ENCODE results near the gene NKX6-1. TPM values are rescaled to one million over a fixed set of nuclear protein-coding genes. Genes with fewer than 3 reads are reported as not detected.
A peak's percentile ranks its signal among the peaks of the same experiment; 100 is the strongest.

The NKX6-1 gene
- total RNA-seq, 2 experiments from 2014 or later: not detected

DNA sequence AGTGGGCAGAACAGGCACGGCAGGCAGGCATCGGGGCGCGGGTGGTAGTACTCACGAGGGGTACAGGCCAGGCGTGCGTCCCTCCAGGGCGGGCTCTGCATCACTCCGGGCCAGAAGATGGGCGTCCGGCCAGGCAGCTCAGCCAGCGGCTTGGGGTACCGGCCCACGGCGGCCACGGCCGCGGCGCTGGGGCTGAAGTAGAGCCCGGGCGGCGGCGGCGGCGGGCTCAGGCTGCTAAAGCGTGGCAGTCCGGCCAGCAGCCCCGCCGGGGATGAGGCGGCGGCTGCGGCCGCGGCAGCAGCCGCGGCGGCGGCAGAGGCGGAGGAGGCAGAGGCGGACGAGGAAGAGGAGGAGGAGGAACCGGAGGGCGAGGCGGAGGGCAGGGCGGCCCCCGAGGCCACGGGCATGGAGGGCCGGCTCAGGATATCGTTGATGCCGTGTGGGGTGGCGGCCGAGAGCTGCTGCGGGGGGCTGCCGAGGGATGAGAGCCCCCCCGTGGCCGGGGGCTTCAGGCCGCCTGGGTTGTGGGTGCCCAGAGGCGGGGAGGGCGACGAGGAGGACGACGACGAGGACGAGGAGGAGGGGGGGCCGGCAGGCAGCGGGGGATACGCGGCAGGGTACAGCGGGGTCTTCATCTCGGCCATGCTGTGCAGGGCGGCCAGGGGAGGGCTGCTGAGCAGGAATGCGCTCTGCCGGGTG is 1.4 kb downstream of the NKX6-1 start:
- peaks cover 25% of the 10 kb centered on the region for H3K4me1 Mint-ChIP-seq (ENCODE audit: low read depth)
- H3K27ac Mint-ChIP-seq: no peak overlapping the region
- DNase-seq: no peak
- H3K4me3 Mint-ChIP-seq: no peak overlapping the region
- CTCF ChIA-PET: no interaction called here
- peaks cover 6% of the 10 kb centered on the region for H3K9me3 Mint-ChIP-seq
- intact Hi-C loops (cut with micrococcal nuclease): loop anchor here (2.0 to 5.0 kb wide), 2 partner anchors 85 to 470 kb away; partner anchors contain the start of genes CDS1 and WDFY3
- peaks cover 9% of the 10 kb centered on the region for H3K36me3 Mint-ChIP-seq (ENCODE audit: low read depth)
- peaks cover 80% of the 10 kb centered on the region for H3K27me3 Mint-ChIP-seq (ENCODE audit: low read depth)

DNA sequence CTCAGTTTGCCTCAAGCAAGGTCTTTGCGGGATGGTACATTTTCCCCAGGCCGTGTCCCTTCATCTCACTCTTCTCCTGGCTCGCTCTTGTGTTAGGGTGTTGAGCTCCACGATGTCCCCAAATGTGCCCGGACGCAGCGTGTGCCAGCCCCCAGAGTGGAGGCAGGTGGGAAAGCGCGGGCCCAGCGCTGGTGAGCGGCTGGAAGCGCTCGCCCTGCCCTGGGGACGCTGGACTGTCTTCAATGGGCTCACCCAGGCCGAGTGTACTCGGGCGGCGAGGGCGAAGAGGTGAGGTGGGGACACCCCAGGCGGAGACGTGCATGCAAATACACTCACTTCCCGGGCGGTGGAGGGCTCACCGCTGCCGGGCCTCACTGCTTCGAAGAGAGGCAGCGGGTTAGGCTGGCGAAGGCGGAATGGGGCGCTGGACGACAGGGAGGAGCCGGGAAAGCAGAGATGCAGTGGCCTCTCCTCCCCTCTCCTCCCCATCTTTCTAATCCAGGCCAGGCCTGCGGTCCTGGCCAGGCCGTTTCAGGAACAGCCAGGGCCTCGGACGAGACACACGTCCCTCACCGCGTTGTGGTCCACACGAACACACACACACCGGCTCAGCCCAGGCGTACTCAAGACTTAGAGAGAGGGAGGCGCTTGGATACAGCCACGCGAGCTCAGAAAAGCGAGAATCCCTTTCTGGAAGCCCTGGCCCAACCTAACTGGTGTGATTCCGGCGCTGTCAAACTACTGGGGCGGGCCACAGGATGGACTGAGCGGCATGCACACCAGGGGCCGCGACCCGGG is 2.2 kb downstream of the NKX6-1 start:
- peak overlapping the region; percentile 24 for H3K4me3 Mint-ChIP-seq
- H3K9me3 Mint-ChIP-seq: peaks cover 6% of the 10 kb centered on the region
- CTCF ChIA-PET: interaction anchor here (1.0 kb wide), 1 partner anchor 18 kb away, joined by 3 read pairs; no protein-coding TSS in a partner anchor
- intact Hi-C loops (cut with micrococcal nuclease): loop anchor here (5.0 kb wide), 1 partner anchor 470 kb away; the partner anchor contains the start of gene WDFY3
- no peak overlapping the region for H3K27ac Mint-ChIP-seq
- peaks cover 8% of the 10 kb centered on the region for H3K36me3 Mint-ChIP-seq (ENCODE audit: low read depth)
- peaks cover 79% of the 10 kb centered on the region for H3K27me3 Mint-ChIP-seq (ENCODE audit: low read depth)
- peaks cover 25% of the 10 kb centered on the region for H3K4me1 Mint-ChIP-seq (ENCODE audit: low read depth)
- peak; percentile 21 for DNase-seq

DNA sequence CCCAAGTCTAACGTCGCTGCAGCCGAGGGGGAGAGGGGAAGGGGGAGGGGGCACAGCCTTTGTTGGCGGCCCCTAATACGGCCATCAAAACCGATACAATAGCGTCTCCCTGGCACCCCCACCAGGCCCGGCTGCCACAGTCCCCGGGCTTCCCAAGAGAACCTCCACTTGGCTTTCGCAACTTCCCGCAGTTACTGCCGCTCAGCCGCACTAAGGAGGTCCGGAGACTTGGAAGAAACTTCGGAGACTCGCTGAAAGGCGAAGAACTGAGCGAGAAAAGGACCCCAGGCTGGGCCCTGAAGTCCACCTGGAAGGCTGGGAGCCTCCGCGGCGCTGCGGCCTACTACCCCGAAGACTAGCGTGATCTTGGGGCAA is 2.8 kb downstream of the NKX6-1 start:
- H3K4me3 Mint-ChIP-seq: no peak overlapping the region
- peaks cover 25% of the 10 kb centered on the region for H3K4me1 Mint-ChIP-seq (ENCODE audit: low read depth)
- peaks cover 6% of the 10 kb centered on the region for H3K9me3 Mint-ChIP-seq
- CTCF ChIA-PET: interaction anchor here (1.0 kb wide), 1 partner anchor 18 kb away, joined by 3 read pairs; no protein-coding TSS in a partner anchor
- intact Hi-C loops (cut with micrococcal nuclease): loop anchor here (5.0 kb wide), 1 partner anchor 471 kb away; the partner anchor contains the start of gene WDFY3
- peaks cover 78% of the 10 kb centered on the region for H3K27me3 Mint-ChIP-seq (ENCODE audit: low read depth)
- H3K27ac Mint-ChIP-seq: no peak overlapping the region
- DNase-seq: no peak
- H3K36me3 Mint-ChIP-seq (ENCODE audit: low read depth): peaks cover 8% of the 10 kb centered on the region

DNA sequence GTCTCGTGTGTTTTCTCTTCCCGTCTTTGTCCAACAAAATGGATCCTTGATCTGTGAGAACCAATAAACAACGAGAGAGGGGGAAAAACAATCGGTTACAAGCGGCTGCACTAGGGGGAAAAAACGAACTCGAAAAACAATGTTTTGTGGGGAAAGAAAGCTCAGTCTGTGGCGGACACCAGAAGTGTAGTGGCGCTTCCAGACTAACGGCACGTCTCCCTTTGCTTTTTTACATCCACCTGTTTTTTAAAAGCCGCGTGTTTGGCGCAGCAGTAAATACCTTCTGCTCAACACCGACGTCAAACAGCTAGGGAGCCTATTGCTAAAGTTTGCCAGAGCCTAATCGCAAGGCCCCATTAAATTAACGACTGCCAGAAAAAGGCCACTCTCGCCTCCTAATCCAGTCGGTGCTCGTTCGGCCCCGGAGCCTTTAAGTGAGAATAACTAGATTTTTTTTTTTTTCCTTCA is 3.3 kb downstream of the NKX6-1 start:
- no peak for DNase-seq
- intact Hi-C loops (cut with micrococcal nuclease): loop anchor here (5.0 kb wide), 1 partner anchor 471 kb away; the partner anchor contains the start of gene WDFY3
- CTCF ChIA-PET: interaction anchor here (1.0 kb wide), 1 partner anchor 17 kb away, joined by 3 read pairs; no protein-coding TSS in a partner anchor
- Mint-ChIP-seq H3K9me3 (peaks cover 6% of the 10 kb centered on the region), H3K27me3 (ENCODE audit: low read depth) (peaks cover 79% of the 10 kb centered on the region), H3K4me1 (ENCODE audit: low read depth) (peaks cover 25% of the 10 kb centered on the region), H3K4me3 (no peak overlapping the region), H3K36me3 (ENCODE audit: low read depth) (peaks cover 8% of the 10 kb centered on the region), H3K27ac (no peak overlapping the region)

DNA sequence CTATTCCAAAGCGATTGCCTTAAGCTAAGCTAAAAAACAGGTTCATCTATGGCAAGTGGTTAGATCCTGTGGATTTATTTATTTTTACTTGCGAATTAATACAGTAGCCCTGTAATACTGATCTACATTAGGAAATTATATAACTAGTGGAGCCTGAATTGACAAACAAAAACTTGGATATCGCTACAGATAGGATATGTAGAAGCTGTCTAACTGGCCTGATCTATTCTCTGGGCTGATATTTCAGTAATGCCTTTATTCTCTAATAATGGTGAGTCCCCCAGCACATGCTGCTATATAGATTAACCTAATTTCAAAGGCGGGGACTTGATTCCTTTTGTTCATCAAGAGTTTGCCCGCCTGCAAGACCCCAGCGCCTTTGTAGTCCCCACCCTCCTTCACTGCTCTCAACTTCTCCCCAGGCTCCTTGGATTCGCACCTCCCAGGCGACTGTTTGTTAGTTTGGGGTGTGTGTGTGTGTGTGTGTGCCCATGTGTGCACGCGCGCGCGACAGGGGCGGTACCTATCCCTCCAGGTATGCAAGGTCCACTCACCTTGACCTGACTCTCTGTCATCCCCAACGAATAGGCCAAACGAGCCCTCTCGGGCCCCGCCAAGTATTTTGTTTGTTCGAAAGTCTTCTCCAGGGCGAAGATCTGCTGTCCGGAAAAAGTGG is 3.8 kb downstream of the NKX6-1 start:
- Mint-ChIP-seq H3K9me3 (peaks cover 6% of the 10 kb centered on the region), H3K36me3 (ENCODE audit: low read depth) (peaks cover 8% of the 10 kb centered on the region), H3K4me1 (ENCODE audit: low read depth) (peaks cover 25% of the 10 kb centered on the region), H3K27me3 (ENCODE audit: low read depth) (peaks cover 77% of the 10 kb centered on the region), H3K27ac (no peak overlapping the region), H3K4me3 (no peak overlapping the region)
- CTCF ChIA-PET: no interaction called here
- intact Hi-C loops (cut with micrococcal nuclease): loop anchor here (5.0 kb wide), 1 partner anchor 472 kb away; the partner anchor contains the start of gene WDFY3
- no peak for DNase-seq

DNA sequence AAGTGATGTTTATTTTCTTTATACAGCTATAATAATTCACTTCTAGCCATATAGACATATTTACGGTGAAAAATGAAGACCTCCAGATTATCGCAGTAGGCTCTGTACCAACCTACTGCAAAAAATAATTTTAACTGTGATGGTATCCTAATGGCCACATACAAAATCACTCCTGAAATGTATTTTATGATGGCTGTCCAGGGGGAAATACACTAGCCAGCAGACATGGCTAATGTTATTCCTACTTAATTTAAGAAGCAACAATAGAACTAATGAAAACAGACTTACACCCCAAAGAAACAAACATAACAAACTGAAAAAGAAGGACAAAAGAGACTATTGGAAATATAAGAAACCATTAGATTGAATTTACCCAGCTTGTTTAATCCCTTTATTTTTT is 4.6 kb downstream of the NKX6-1 start:
- Mint-ChIP-seq H3K27me3 (ENCODE audit: low read depth) (peaks cover 77% of the 10 kb centered on the region), H3K9me3 (peaks cover 6% of the 10 kb centered on the region), H3K4me1 (ENCODE audit: low read depth) (peaks cover 19% of the 10 kb centered on the region), H3K36me3 (ENCODE audit: low read depth) (peaks cover 8% of the 10 kb centered on the region), H3K4me3 (no peak overlapping the region), H3K27ac (no peak overlapping the region)
- CTCF ChIA-PET: interaction anchor here (0.6 to 1.1 kb wide), 3 partner anchors 9 to 1701 kb away, joined by 3 to 7 read pairs (median 3); no protein-coding TSS in a partner anchor
- intact Hi-C loops (cut with micrococcal nuclease): no loop called here
- DNase-seq: no peak

DNA sequence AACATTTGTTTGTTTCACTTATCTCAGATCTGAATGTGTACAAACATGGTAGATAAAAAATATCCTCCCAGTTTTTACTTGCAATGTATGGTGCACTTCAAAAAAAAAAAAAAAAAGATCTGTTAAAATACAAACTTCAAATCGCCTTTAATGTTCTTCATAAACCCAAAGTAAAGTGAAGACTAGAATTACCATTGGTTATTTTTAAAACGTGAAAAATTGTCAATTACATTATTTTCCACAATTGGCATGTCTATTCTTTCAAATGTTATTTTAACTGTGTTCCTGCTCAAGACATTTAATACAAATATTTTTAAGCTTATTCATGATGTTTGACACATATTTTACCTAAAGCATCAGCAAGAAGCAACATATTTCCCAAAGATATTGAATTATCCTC is 5.0 kb downstream of the NKX6-1 start:
- no peak for DNase-seq
- CTCF ChIA-PET: interaction anchor here (0.6 to 1.1 kb wide), 3 partner anchors 9 to 1701 kb away, joined by 3 to 7 read pairs (median 3); no protein-coding TSS in a partner anchor
- H3K9me3 Mint-ChIP-seq: peaks cover 6% of the 10 kb centered on the region
- no peak overlapping the region for H3K27ac Mint-ChIP-seq
- intact Hi-C loops (cut with micrococcal nuclease): no loop called here
- H3K27me3 Mint-ChIP-seq (ENCODE audit: low read depth): peaks cover 78% of the 10 kb centered on the region
- peaks cover 8% of the 10 kb centered on the region for H3K36me3 Mint-ChIP-seq (ENCODE audit: low read depth)
- H3K4me3 Mint-ChIP-seq: no peak overlapping the region
- peaks cover 15% of the 10 kb centered on the region for H3K4me1 Mint-ChIP-seq (ENCODE audit: low read depth)

DNA sequence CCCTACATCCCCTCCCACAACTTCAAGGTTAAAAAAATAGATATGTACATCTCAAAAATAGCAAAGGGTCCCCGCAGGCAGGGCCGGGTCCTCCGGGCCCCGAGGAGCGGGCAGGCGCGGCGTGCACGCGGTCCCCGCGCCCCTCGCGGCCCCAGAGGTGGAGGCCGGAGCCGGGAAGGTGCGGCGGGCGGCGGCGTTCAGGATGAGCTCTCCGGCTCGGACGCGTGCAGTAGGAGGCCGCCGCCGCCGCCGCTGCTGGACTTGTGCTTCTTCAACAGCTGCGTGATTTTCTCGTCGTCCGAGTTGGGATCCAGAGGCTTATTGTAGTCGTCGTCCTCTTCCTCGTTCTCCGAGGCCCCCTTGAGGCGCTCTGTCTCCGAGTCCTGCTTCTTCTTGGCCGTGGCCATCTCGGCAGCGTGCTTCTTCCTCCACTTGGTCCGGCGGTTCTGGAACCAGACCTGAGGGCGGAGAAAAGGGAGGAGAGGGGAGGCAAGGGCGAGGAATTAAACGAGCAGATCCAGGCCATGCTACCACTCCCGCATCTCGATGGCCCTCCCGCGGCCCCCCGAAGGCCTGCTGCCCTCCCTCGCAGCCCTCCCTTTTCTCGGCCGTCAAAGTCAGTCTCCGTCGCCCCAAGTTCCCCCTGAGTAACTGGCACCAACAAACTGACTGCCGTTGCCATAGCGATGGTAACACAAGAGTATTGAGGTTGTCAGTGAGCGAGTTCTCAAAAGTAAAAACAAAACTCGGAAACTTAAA is 5.8 kb downstream of the NKX6-1 start:
- DNase-seq: peak; percentile 41
- H3K4me3 Mint-ChIP-seq: peak overlapping the region; percentile 47
- intact Hi-C loops (cut with micrococcal nuclease): loop anchor here (1.0 kb wide), 1 partner anchor 10 kb away; no protein-coding TSS in a partner anchor

DNA sequence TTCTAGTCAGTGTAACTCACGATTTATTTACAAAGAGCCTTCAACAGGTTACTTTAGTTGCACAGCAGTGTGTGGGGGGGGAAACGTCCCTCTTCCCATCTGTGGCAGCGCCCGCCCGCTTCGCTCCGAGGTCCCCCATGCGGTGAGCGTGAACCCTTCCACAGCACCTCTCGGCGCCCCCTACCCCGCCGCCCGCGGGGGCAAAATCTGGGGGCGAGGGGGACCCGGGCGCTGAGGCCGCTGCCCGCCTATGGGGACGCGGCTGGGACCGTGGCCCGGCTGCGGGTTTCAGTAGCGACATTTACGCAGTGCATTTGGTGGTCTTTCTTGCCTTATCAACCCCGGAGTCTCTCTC is 6.4 kb downstream of the NKX6-1 start:
- CTCF ChIA-PET: no interaction called here
- no peak for DNase-seq
- peaks cover 8% of the 10 kb centered on the region for H3K36me3 Mint-ChIP-seq (ENCODE audit: low read depth)
- no peak overlapping the region for H3K27ac Mint-ChIP-seq
- peaks cover 6% of the 10 kb centered on the region for H3K9me3 Mint-ChIP-seq
- intact Hi-C loops (cut with micrococcal nuclease): loop anchor here (1.0 kb wide), 1 partner anchor 11 kb away; no protein-coding TSS in a partner anchor
- H3K4me3 Mint-ChIP-seq: no peak overlapping the region
- peaks cover 9% of the 10 kb centered on the region for H3K4me1 Mint-ChIP-seq (ENCODE audit: low read depth)
- peaks cover 80% of the 10 kb centered on the region for H3K27me3 Mint-ChIP-seq (ENCODE audit: low read depth)

More for the DNA sequence above, 5.8 kb downstream of the NKX6-1 start:
- Mint-ChIP-seq H3K9me3 (peaks cover 6% of the 10 kb centered on the region), H3K36me3 (ENCODE audit: low read depth) (peaks cover 8% of the 10 kb centered on the region), H3K4me1 (ENCODE audit: low read depth) (peaks cover 9% of the 10 kb centered on the region), H3K27me3 (ENCODE audit: low read depth) (peaks cover 78% of the 10 kb centered on the region), H3K27ac (no peak overlapping the region)
- CTCF ChIA-PET: interaction anchor here (0.7 kb wide), 1 partner anchor 89 kb away, joined by 3 read pairs; no protein-coding TSS in a partner anchor

DNA sequence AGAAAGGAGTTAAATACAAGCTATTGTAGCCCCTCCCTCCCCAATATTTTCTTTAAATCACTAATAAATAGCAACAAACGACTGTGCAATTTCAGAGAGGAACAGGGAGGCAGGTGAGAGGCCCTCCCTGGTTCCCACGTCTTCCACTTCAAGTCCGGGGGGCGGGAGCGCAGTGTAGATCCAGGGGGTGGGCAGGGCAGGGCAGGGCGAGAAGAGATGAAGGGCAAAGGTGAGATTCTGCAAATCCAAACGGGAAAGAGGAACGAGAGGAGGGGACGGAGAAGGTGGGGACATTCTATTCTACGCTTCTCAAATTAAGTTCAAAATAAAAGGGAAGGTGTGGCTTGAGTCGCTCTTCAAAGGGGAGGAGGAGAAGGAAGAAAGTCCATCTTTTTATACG is 6.8 kb downstream of the NKX6-1 start:
- intact Hi-C loops (cut with micrococcal nuclease): no loop called here
- CTCF ChIA-PET: interaction anchor here (0.8 to 1.1 kb wide), 2 partner anchors 12 to 479 kb away, joined by 3 to 7 read pairs; no protein-coding TSS in a partner anchor
- Mint-ChIP-seq H3K27ac (no peak overlapping the region), H3K4me3 (no peak overlapping the region), H3K27me3 (ENCODE audit: low read depth) (peaks cover 81% of the 10 kb centered on the region), H3K4me1 (ENCODE audit: low read depth) (peaks cover 9% of the 10 kb centered on the region), H3K9me3 (peaks cover 6% of the 10 kb centered on the region), H3K36me3 (ENCODE audit: low read depth) (peaks cover 8% of the 10 kb centered on the region)
- DNase-seq: no peak

DNA sequence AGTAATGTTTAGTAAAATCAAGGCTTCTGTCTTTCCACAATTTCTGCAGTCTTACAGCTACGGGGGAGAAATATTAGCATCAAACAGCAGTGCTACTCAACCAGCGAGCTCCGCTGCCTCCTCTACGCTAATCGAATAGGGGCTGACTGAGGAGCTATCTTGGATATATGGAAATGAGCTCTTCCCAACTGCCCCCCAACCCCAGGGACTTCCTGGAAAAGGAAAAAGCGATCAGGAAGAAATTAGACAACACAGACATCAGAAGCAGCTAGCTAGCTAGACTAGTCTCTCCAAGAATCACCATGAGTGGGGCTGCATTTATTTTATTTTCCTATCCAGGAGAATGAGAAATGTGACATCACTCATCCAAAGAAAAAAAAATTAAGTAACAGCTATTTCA is 7.6 kb downstream of the NKX6-1 start:
- intact Hi-C loops (cut with micrococcal nuclease): no loop called here
- CTCF ChIA-PET: interaction anchor here (0.8 to 1.4 kb wide), 3 partner anchors 12 to 480 kb away, joined by 3 to 7 read pairs (median 4); no protein-coding TSS in a partner anchor
- Mint-ChIP-seq H3K36me3 (ENCODE audit: low read depth) (peaks cover 4% of the 10 kb centered on the region), H3K4me3 (no peak overlapping the region), H3K27me3 (ENCODE audit: low read depth) (peaks cover 79% of the 10 kb centered on the region), H3K9me3 (peaks cover 6% of the 10 kb centered on the region), H3K27ac (no peak overlapping the region), H3K4me1 (ENCODE audit: low read depth) (peaks cover 6% of the 10 kb centered on the region)
- no peak for DNase-seq

All from activated naive CD4-positive, alpha-beta T cell treated with anti-CD3 and anti-CD28 coated beads for 36 hours (primary cell).